ENCODE measurements around the gene ALK.

ALK gene

GRCh38 chr2:29400930-29401653 lies 520.3 kb downstream of the ALK start:
- DNase-seq (ENCODE audit: low read depth): no peak

GRCh38 chr2:29398384-29399237 lies 522.8 kb downstream of the ALK start:
- DNase-seq (ENCODE audit: low read depth): no peak

GRCh38 chr2:29397713-29398112 lies 523.7 kb downstream of the ALK start:
- DNase-seq (ENCODE audit: low read depth): no peak

GRCh38 chr2:29397039-29397438 lies 524.3 kb downstream of the ALK start:
- no peak for DNase-seq (ENCODE audit: low read depth)

GRCh38 chr2:29394981-29395350 lies 526.4 kb downstream of the ALK start:
- DNase-seq (ENCODE audit: low read depth): no peak

- DNase-seq (ENCODE audit: low read depth): no peak
Measured at GRCh38 chr2:29394311-29394980, 526.9 kb downstream of the ALK start.

- DNase-seq (ENCODE audit: low read depth): no peak
Measured at GRCh38 chr2:29393676-29394075, 527.7 kb downstream of the ALK start.

GRCh38 chr2:29392774-29393173 lies 528.6 kb downstream of the ALK start:
- DNase-seq (ENCODE audit: low read depth): no peak

- no peak for DNase-seq (ENCODE audit: low read depth)
Measured at GRCh38 chr2:29390136-29390535, 531.2 kb downstream of the ALK start.

- DNase-seq (ENCODE audit: low read depth): no peak
Measured at GRCh38 chr2:29389686-29390085, 531.7 kb downstream of the ALK start.

- DNase-seq (ENCODE audit: low read depth): no peak
Measured at GRCh38 chr2:29388071-29388470, 533.3 kb downstream of the ALK start.

- DNase-seq (ENCODE audit: low read depth): no peak
Measured at GRCh38 chr2:29382486-29382885, 538.9 kb downstream of the ALK start.

- DNase-seq (ENCODE audit: low read depth): no peak
Measured at GRCh38 chr2:29377788-29378187, 543.6 kb downstream of the ALK start.

GRCh38 chr2:29376541-29376940 lies 544.8 kb downstream of the ALK start:
- DNase-seq (ENCODE audit: low read depth): no peak

- no peak for DNase-seq (ENCODE audit: low read depth)
Measured at GRCh38 chr2:29375843-29376242, 545.5 kb downstream of the ALK start.

GRCh38 chr2:29374823-29375222 lies 546.6 kb downstream of the ALK start:
- no peak for DNase-seq (ENCODE audit: low read depth)

GRCh38 chr2:29373870-29374269 lies 547.5 kb downstream of the ALK start:
- no peak for DNase-seq (ENCODE audit: low read depth)

- DNase-seq (ENCODE audit: low read depth): no peak
Measured at GRCh38 chr2:29372185-29372584, 549.2 kb downstream of the ALK start.

- no peak for DNase-seq (ENCODE audit: low read depth)
Measured at GRCh38 chr2:29370581-29371125, 550.7 kb downstream of the ALK start.

GRCh38 chr2:29370173-29370572 lies 551.2 kb downstream of the ALK start:
- no peak for DNase-seq (ENCODE audit: low read depth)

GRCh38 chr2:29368659-29369040 lies 552.7 kb downstream of the ALK start:
- DNase-seq (ENCODE audit: low read depth): no peak

GRCh38 chr2:29367986-29368658 lies 553.3 kb downstream of the ALK start:
- no peak for DNase-seq (ENCODE audit: low read depth)
